Activated B cell treated with CpG ODN at 0.5 μM for 24 hours (primary cell): ENCODE data around the gene HDAC9. TPM values are rescaled to one million over a fixed set of nuclear protein-coding genes. Genes with fewer than 3 reads are reported as not detected.

ENCODE experiments used
- ATAC-seq: fragments of 200-7000 bp; cut with Tn5 transposase; one replicate; pipeline ENCODE4 v1.10.0; 2021; ENCODE audit warnings: low read depth, mild to moderate bottlenecking, moderate library complexity
- CTCF ChIA-PET: fragments of 350-600 bp; sonication (Branson Sonifier 250); formaldehyde crosslinking; loops from one replicate; lab custom pipeline; 2021; ENCODE audit warnings: antibody characterized with exemption; lab: Charles Lee
- POLR2A ChIA-PET: fragments of 350-600 bp; sonication (Branson Sonifier 250); formaldehyde crosslinking; loops from one replicate; lab custom pipeline; 2021; ENCODE audit warnings: antibody characterized with exemption; lab: Charles Lee
- DNase-seq: peaks from one replicate; pipeline ENCODE4 v3.0.0; 2022
- H3K27ac Mint-ChIP-seq: one replicate; pipeline ENCODE4 v1.8.0; 2020; ENCODE audit warnings: mixed read lengths
- H3K27me3 Mint-ChIP-seq: one replicate; pipeline ENCODE4 v1.8.0; 2021; ENCODE audit warnings: mixed read lengths
- H3K36me3 Mint-ChIP-seq: one replicate; pipeline ENCODE4 v1.8.0; 2021; ENCODE audit warnings: low read depth, mixed read lengths
- H3K4me1 Mint-ChIP-seq: one replicate; pipeline ENCODE4 v1.8.0; 2021; ENCODE audit warnings: mixed read lengths
- H3K4me3 Mint-ChIP-seq: one replicate; pipeline ENCODE4 v1.8.0; 2020; ENCODE audit warnings: mild to moderate bottlenecking, mixed read lengths
- H3K9me3 Mint-ChIP-seq: one replicate; pipeline ENCODE4 v1.8.0; 2020; ENCODE audit warnings: mixed read lengths
- intact Hi-C: fragments of 100-400 bp; cut with micrococcal nuclease; formaldehyde crosslinking; loops from one replicate; pipeline ENCODE4 v1.15.1; 2024
- total RNA-seq: library from RNA; stranded (reverse); gene quantifications from 2 replicates; pipeline ENCODE4 v1.2.3, GENCODE V29; 2022
- TF ChIP-seq, protein P1 (sequence below): fragments of 200-600 bp; IDR thresholded peaks from one replicate; pipeline ENCODE4 v1.8.0; 2022; ENCODE audit warnings: antibody characterized with exemption, mild to moderate bottlenecking

HDAC9 gene
- total RNA-seq, 1 donor from 2014 or later: 149 TPM

DNA sequence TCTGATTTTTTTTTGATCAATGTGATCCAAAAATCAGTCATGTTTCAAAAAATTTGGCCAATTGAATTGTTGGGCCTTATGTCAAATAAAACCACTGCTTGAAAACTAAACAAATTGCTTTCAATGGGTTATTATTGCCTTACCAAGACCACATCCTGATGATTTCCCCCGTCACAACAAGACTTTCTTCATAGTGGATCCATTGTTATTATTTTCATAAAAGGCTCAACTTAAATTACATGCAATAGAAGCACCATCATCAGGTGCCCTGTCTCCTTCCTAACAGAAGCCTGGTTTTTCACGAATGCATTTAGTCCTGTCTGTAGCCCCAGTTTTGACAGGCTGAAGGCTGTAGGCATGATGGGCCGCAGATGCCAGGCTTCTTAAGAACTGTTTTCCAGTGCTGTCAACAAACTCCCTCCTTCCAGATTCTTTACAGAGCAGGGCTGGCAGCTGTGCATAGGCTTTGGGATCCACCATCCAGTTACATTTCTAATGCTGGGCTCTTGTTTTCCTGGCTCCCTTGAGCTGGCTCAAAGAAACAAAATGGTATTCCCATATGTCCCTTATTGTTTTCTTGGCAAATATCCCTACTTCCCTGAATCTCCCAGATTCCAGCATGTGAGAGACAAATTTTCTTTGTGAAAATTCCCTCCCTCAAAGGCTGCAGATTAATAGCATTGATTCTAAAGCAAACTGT is 319.9 kb downstream of the HDAC9 start:
- ChIA-PET CTCF (no interaction called here), POLR2A (no interaction called here)
- TF ChIP-seq, protein P1, sequence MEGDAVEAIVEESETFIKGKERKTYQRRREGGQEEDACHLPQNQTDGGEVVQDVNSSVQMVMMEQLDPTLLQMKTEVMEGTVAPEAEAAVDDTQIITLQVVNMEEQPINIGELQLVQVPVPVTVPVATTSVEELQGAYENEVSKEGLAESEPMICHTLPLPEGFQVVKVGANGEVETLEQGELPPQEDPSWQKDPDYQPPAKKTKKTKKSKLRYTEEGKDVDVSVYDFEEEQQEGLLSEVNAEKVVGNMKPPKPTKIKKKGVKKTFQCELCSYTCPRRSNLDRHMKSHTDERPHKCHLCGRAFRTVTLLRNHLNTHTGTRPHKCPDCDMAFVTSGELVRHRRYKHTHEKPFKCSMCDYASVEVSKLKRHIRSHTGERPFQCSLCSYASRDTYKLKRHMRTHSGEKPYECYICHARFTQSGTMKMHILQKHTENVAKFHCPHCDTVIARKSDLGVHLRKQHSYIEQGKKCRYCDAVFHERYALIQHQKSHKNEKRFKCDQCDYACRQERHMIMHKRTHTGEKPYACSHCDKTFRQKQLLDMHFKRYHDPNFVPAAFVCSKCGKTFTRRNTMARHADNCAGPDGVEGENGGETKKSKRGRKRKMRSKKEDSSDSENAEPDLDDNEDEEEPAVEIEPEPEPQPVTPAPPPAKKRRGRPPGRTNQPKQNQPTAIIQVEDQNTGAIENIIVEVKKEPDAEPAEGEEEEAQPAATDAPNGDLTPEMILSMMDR: no peak
- DNase-seq: no peak
- Mint-ChIP-seq H3K4me1 (no peaks in the 10 kb centered on the region), H3K36me3 (peaks cover 3% of the 10 kb centered on the region), H3K27me3 (no peaks in the 10 kb centered on the region), H3K27ac (no peak overlapping the region), H3K4me3 (no peak overlapping the region), H3K9me3 (peaks cover 14% of the 10 kb centered on the region)
- intact Hi-C loops: no loop called here
- ATAC-seq: no peak

DNA sequence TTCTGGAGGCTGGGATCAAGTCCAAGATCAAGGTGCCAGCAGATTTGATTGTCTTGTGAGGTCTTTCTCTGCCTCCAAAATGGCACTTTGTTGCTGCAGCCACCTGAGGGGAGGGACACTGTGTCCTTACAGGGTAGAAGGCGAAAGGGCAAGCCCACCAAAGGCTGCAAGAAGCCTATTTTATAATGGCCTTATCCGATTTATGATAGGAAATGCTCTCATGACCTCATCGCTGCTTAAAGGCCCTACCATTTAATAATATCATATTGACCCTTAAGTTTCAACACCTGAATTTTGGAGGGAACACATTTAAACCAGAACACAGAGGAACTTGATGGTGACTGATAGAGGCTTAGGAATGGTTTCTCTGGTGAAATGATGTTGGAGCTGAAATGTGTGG is 325.4 kb downstream of the HDAC9 start:
- no peaks in the 10 kb centered on the region for H3K27me3 Mint-ChIP-seq
- DNase-seq (no peak), ATAC-seq (no peak)
- no peaks in the 10 kb centered on the region for H3K36me3 Mint-ChIP-seq
- H3K4me3 Mint-ChIP-seq: no peak overlapping the region
- H3K27ac Mint-ChIP-seq: no peak overlapping the region
- TF ChIP-seq, protein P1: no peak
- ChIA-PET POLR2A (no interaction called here), CTCF (no interaction called here)
- intact Hi-C loops: no loop called here
- H3K9me3 Mint-ChIP-seq: no peaks in the 10 kb centered on the region
- no peaks in the 10 kb centered on the region for H3K4me1 Mint-ChIP-seq

DNA sequence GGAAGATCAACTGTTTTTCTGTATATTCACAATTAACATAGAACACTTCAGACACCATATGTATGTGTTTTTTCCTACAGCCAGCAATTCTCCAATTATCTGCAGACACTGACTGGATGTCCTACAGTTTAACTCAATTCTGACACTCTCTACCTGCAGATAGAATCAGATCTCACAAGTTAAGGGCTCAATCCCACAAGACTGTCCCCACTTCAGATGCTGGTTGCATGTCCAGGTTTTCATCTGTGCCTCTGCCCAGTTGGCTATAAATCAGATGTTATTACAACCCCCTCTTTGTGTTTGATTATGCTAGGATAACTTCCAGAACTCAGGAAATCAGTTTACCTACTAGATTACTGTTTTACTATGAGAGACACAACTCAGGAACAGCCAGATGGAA is 326.0 kb downstream of the HDAC9 start:
- DNase-seq: no peak
- no peaks in the 10 kb centered on the region for H3K36me3 Mint-ChIP-seq
- no peaks in the 10 kb centered on the region for H3K27me3 Mint-ChIP-seq
- no peaks in the 10 kb centered on the region for H3K4me1 Mint-ChIP-seq
- no peak overlapping the region for H3K4me3 Mint-ChIP-seq
- TF ChIP-seq, protein P1: no peak
- intact Hi-C loops: no loop called here
- H3K27ac Mint-ChIP-seq: no peak overlapping the region
- no peak for ATAC-seq
- ChIA-PET CTCF (no interaction called here), POLR2A (no interaction called here)
- H3K9me3 Mint-ChIP-seq: no peaks in the 10 kb centered on the region

DNA sequence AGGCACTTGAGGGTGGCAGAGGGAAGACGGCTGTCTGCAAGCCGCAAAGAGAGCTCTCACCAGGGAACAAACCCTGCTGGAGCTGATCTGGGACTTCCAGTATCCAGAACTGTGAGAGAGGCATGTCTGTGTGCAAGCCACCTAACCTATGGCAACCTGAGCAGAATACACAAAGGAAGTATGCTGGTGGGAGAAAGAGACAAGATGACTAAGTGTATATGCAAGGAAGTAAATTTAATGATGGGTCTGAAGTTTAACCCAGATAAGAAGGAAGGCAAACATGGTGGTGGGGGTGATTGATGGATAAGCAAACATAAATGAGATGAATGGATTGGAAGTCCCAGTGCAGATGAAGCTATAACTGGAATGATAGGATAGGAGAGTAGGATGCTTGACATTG is 328.6 kb downstream of the HDAC9 start:
- ChIA-PET CTCF (no interaction called here), POLR2A (no interaction called here)
- ATAC-seq (no peak), DNase-seq (no peak)
- no peak overlapping the region for H3K27ac Mint-ChIP-seq
- no peaks in the 10 kb centered on the region for H3K4me1 Mint-ChIP-seq
- no peak overlapping the region for H3K4me3 Mint-ChIP-seq
- intact Hi-C loops: no loop called here
- TF ChIP-seq, protein P1: no peak
- H3K27me3 Mint-ChIP-seq: no peaks in the 10 kb centered on the region
- no peaks in the 10 kb centered on the region for H3K36me3 Mint-ChIP-seq
- H3K9me3 Mint-ChIP-seq: no peaks in the 10 kb centered on the region

DNA sequence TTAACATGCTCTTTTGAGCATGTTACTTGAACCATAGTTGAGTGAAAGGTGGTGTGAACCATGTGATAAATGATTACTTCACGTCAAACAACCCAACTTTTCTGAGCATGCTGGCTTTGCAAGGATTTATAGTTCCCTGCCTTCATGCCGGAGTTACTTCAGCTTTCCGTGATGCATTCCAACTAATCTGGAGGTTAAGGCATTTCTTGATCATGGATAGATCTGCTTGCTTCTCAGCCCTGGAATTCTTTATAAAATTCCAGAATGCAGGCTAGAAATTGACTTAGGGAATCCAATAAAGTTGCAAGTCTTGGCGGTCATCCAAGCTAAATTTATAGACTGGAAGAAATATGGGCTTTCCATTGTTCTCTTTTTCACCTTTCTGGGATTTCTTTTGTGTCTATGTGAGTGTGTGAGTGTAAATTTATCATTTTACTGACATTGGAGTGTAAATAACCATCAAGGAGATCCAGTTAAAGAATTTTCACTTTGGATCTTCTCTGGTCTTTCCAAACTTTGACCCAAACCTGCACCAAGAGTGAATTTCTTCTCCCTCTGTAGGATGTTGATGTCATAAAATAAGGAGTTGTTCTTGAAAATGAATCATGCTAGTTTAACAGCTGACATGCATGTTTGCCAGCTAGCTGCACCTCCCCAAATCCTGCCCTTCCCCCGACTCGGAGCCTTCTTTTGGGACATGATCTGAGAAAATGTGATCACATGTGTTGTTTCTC is 332.9 kb downstream of the HDAC9 start:
- DNase-seq (no peak), ATAC-seq (no peak)
- Mint-ChIP-seq H3K27ac (no peak overlapping the region), H3K4me3 (no peak overlapping the region), H3K27me3 (no peaks in the 10 kb centered on the region), H3K9me3 (no peaks in the 10 kb centered on the region), H3K36me3 (no peaks in the 10 kb centered on the region), H3K4me1 (no peaks in the 10 kb centered on the region)
- TF ChIP-seq, protein P1: no peak
- ChIA-PET POLR2A (no interaction called here), CTCF (no interaction called here)
- intact Hi-C loops: no loop called here
